Type B pancreatic cell (in vitro differentiated cells): Measurements from ENCODE around the gene CC2D2A. TPM values are rescaled to one million over a fixed set of nuclear protein-coding genes. Genes with fewer than 3 reads are reported as not detected.

Experiments used
- DNase-seq: peaks from one replicate; pipeline ENCODE4 v3.0.0; 2021; ENCODE audit warnings: mixed read lengths; ENCODE audit not compliant: unreplicated experiment; ENCODE audit errors: extremely low spot score
- H3K27ac Mint-ChIP-seq: 2 replicates; pipeline ENCODE4 v1.8.0; 2021; ENCODE audit warnings: mild to moderate bottlenecking, mixed read lengths
- H3K27me3 Mint-ChIP-seq: 2 replicates; pipeline ENCODE4 v1.8.0; 2021; ENCODE audit warnings: mixed read lengths
- H3K36me3 Mint-ChIP-seq: 2 replicates; pipeline ENCODE4 v1.8.0; 2021; ENCODE audit warnings: mixed read lengths
- H3K4me1 Mint-ChIP-seq: one replicate; pipeline ENCODE4 v1.8.0; 2021; ENCODE audit warnings: mixed read lengths; ENCODE audit not compliant: unreplicated experiment
- H3K4me3 Mint-ChIP-seq: 2 replicates; pipeline ENCODE4 v1.8.0; 2021; ENCODE audit warnings: mild to moderate bottlenecking, mixed read lengths
- H3K9me3 Mint-ChIP-seq: 2 replicates; pipeline ENCODE4 v1.8.0; 2021; ENCODE audit warnings: mixed read lengths
- total RNA-seq: library from RNA; stranded (reverse); gene quantifications from 2 replicates; pipeline ENCODE4 v1.2.1, GENCODE V29; 2021; ENCODE audit warnings: low replicate concordance
- TF ChIP-seq, protein P1 (sequence below): fragments of 200-600 bp; sonication (generic); conservative IDR thresholded peaks from 2 replicates; pipeline ENCODE4 v1.5.0; 2021; ENCODE audit warnings: antibody characterized with exemption, mild to moderate bottlenecking

Gene CC2D2A
- total RNA-seq, 1 donor from 2014 or later: 27.8 TPM

DNA sequence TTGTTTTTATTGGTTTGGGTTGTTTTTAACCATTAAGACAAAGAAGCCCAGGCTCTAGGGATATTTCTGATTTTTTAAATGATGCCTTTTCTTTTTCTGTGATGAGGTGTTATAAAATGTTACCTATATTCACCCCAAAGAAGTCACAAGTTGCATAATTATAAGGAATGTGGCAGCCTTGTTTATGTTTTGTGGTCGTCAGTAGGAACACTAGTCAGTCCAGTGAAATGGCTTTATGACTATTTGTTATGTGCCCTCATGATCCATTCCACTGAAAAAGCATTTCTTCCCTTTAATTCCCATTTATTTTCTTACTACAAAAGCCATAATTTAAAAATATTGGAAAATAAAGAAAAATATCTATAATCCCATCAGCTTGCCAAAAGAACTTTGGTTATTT, 34.4 kb downstream of the CC2D2A start:
- Mint-ChIP-seq H3K4me3 (no peak overlapping the region), H3K27me3 (no peaks in the 10 kb centered on the region), H3K4me1 (no peaks in the 10 kb centered on the region), H3K9me3 (no peaks in the 10 kb centered on the region), H3K36me3 (peaks cover 24% of the 10 kb centered on the region), H3K27ac (no peak overlapping the region)
- TF ChIP-seq, protein P1, sequence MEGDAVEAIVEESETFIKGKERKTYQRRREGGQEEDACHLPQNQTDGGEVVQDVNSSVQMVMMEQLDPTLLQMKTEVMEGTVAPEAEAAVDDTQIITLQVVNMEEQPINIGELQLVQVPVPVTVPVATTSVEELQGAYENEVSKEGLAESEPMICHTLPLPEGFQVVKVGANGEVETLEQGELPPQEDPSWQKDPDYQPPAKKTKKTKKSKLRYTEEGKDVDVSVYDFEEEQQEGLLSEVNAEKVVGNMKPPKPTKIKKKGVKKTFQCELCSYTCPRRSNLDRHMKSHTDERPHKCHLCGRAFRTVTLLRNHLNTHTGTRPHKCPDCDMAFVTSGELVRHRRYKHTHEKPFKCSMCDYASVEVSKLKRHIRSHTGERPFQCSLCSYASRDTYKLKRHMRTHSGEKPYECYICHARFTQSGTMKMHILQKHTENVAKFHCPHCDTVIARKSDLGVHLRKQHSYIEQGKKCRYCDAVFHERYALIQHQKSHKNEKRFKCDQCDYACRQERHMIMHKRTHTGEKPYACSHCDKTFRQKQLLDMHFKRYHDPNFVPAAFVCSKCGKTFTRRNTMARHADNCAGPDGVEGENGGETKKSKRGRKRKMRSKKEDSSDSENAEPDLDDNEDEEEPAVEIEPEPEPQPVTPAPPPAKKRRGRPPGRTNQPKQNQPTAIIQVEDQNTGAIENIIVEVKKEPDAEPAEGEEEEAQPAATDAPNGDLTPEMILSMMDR: no peak
- DNase-seq: no peak

DNA sequence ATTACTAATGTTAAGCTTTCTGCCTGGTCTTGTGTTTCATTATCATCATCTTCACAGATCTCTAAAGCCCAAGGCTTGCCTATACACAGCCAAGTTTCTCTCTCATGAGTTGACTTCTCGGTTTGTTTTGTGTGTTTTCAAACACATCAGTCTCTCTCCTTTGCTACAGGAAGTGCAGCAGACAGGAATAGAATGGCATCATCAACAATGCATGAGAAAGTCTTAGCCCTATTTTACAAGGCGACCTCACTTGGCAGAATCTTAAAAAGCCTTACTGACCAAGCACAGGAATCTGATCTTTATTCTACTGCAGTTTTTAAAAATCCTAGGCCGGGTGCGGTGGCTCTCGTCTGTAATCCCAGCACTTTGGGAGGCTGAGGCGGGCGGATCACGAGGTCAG, 36.8 kb downstream of the CC2D2A start:
- no peak overlapping the region for H3K4me3 Mint-ChIP-seq
- no peaks in the 10 kb centered on the region for H3K27me3 Mint-ChIP-seq
- TF ChIP-seq, protein P1: no peak
- H3K4me1 Mint-ChIP-seq: no peaks in the 10 kb centered on the region
- no peak overlapping the region for H3K27ac Mint-ChIP-seq
- peaks cover 35% of the 10 kb centered on the region for H3K36me3 Mint-ChIP-seq
- no peak for DNase-seq
- H3K9me3 Mint-ChIP-seq: no peaks in the 10 kb centered on the region

DNA sequence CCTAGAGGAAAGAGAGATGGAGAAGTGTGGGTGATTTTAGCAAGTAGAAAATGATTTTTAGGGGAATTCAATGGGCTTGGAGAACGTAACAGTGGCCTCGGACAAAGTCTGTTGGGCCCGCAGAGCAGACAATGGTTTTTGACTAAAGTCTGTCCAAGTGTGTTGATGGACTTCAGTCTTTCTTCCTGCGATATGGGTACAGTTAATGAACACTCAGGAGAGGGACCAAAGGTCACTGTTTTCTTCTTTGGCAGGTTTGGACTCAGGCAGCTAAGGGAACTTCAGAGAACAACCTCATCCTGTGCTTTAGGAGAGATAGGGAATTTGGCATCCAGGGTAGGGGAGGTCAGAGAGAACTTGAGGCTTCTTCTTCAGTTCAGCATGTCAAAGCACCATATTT, 38.0 kb downstream of the CC2D2A start:
- H3K9me3 Mint-ChIP-seq: no peaks in the 10 kb centered on the region
- no peak overlapping the region for H3K27ac Mint-ChIP-seq
- H3K4me3 Mint-ChIP-seq: no peak overlapping the region
- no peak for DNase-seq
- H3K4me1 Mint-ChIP-seq: no peaks in the 10 kb centered on the region
- H3K36me3 Mint-ChIP-seq: peaks cover 44% of the 10 kb centered on the region
- TF ChIP-seq, protein P1: no peak
- no peaks in the 10 kb centered on the region for H3K27me3 Mint-ChIP-seq

DNA sequence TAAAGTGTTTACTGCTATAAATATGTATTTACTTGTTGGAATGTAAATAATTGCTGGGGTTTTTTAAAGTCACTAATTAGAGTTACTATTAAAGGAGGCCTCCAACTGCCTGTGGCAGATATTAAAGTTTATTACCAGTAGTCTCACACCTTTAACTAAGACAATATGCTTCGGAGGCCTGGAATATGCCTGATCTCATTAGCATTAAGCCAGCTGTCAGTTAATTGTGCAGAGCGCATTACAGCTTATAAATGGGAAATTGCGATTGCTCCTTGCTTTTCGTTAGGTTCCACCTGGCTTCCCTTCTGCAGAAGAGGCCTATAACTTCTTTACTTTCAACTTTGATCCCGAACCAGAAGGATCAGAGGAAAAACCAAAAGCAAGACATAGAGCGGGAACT, 41.3 kb downstream of the CC2D2A start:
- DNase-seq: no peak
- no peaks in the 10 kb centered on the region for H3K9me3 Mint-ChIP-seq
- TF ChIP-seq, protein P1: no peak
- H3K4me1 Mint-ChIP-seq: no peaks in the 10 kb centered on the region
- H3K27ac Mint-ChIP-seq: no peak overlapping the region
- peaks cover 34% of the 10 kb centered on the region for H3K36me3 Mint-ChIP-seq
- no peak overlapping the region for H3K4me3 Mint-ChIP-seq
- no peaks in the 10 kb centered on the region for H3K27me3 Mint-ChIP-seq

DNA sequence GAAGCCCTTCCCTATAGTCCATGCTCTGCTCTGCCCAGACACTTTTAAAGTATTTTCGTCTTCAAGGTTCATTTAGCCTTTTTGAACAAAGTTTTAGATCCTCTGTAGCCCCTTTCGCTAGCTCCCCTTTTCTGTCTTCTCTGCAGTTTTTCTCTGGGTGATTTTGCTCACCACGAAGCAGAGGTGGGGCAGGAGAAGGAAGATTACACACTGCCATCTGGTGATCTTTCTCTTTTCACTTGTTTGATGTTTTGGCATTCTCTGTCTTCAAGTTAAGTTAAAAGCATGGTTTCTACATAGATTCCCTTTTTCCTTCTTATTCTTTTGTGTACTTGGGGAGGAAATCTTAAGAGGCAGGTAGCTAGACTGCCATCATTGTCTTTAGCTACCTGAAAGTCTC, 43.9 kb downstream of the CC2D2A start:
- no peak overlapping the region for H3K4me3 Mint-ChIP-seq
- H3K4me1 Mint-ChIP-seq: no peaks in the 10 kb centered on the region
- no peaks in the 10 kb centered on the region for H3K27me3 Mint-ChIP-seq
- no peak overlapping the region for H3K27ac Mint-ChIP-seq
- H3K36me3 Mint-ChIP-seq: peaks cover 40% of the 10 kb centered on the region
- TF ChIP-seq, protein P1: no peak
- no peak for DNase-seq
- H3K9me3 Mint-ChIP-seq: peaks cover 9% of the 10 kb centered on the region

DNA sequence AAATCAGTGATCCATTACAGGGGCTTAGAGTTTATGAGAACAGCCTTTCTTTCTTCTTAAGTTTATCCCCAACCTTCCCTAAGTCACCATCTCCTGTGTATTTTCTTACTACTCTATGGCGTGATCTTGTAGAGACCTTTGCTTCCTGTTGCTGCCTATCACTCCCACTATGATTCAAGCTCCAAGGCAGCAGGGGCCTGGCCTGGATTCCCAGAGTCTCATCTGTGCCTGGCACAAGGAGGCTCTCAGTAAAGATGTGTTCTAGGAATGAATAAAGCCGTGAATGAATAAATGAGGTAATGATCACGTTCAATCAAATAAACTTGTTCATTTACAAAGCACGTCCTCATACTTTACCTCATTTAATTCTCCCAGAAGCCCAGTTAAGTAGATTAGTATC, 45.4 kb downstream of the CC2D2A start:
- no peaks in the 10 kb centered on the region for H3K27me3 Mint-ChIP-seq
- H3K4me3 Mint-ChIP-seq: no peak overlapping the region
- H3K9me3 Mint-ChIP-seq: peaks cover 16% of the 10 kb centered on the region
- H3K36me3 Mint-ChIP-seq: peaks cover 36% of the 10 kb centered on the region
- DNase-seq: no peak
- no peaks in the 10 kb centered on the region for H3K4me1 Mint-ChIP-seq
- H3K27ac Mint-ChIP-seq: no peak overlapping the region
- TF ChIP-seq, protein P1: no peak
